Measurements from ENCODE around the gene EIF2B2.

EIF2B2 gene

GRCh38 chr14:75044322-75044721, 41.6 kb downstream of the EIF2B2 start:
- Histone ChIP-seq H3K4me1 (ENCODE audit: insufficient read depth, low read length, poor library complexity, severe bottlenecking) (peaks cover 15% of the 10 kb centered on the region), H3K36me3 (ENCODE audit: insufficient read depth, low read length) (no peaks in the 10 kb centered on the region), H2AFZ (ENCODE audit: low read length) (no peak overlapping the region), H3K9me2 (replicated peaks; ENCODE audit: low read depth, low read length) (no peaks in the 10 kb centered on the region), H3K4me3 (ENCODE audit: low read length, poor library complexity, severe bottlenecking) (no peak overlapping the region), H3K9ac (ENCODE audit: low read depth, low read length, poor library complexity, severe bottlenecking) (no peak overlapping the region), H3K79me2 (ENCODE audit: insufficient read depth, low read length) (no peaks in the 10 kb centered on the region), H3K9me3 (ENCODE audit: insufficient read depth, low read depth, low read length) (no peaks in the 10 kb centered on the region), H4K20me1 (ENCODE audit: insufficient read depth, low read length, poor library complexity, severe bottlenecking) (peaks cover under 1% of the 10 kb centered on the region), H3K4me2 (ENCODE audit: low read depth, low read length, poor library complexity, severe bottlenecking) (peak overlapping the region; percentile 45), H3K27me3 (ENCODE audit: insufficient read depth, low read length, poor library complexity, severe bottlenecking) (no peaks in the 10 kb centered on the region), H3F3A (ENCODE audit: low read depth) (0 out of 2 replicates have a peak, but pooled peaks cover 4% of the 10 kb centered on the region)
- TF ChIP-seq CTCF (conservative IDR thresholded peaks at IDR 0.05; ENCODE audit: low read length) (no peak), EZH2phosphoT487 (IDR thresholded peaks at IDR 0.05; ENCODE audit: borderline replicate concordance) (no peak)

- H3F3A ChIP-seq (ENCODE audit: low read depth): 0 out of 2 replicates have a peak, but pooled peaks cover 4% of the 10 kb centered on the region
- H3K27me3 ChIP-seq (ENCODE audit: insufficient read depth, low read length, poor library complexity, severe bottlenecking): no peaks in the 10 kb centered on the region
- no peak overlapping the region for H3K9ac ChIP-seq (ENCODE audit: low read depth, low read length, poor library complexity, severe bottlenecking)
- H3K4me3 ChIP-seq (ENCODE audit: low read length, poor library complexity, severe bottlenecking): no peak overlapping the region
- H4K20me1 ChIP-seq (ENCODE audit: insufficient read depth, low read length, poor library complexity, severe bottlenecking): peaks cover 5% of the 10 kb centered on the region
- peaks cover 15% of the 10 kb centered on the region for H3K4me1 ChIP-seq (ENCODE audit: insufficient read depth, low read length, poor library complexity, severe bottlenecking)
- H3K36me3 ChIP-seq (ENCODE audit: insufficient read depth, low read length): no peaks in the 10 kb centered on the region
- H3K9me2 ChIP-seq (replicated peaks; ENCODE audit: low read depth, low read length): no peaks in the 10 kb centered on the region
- no peak overlapping the region for H2AFZ ChIP-seq (ENCODE audit: low read length)
- peak overlapping the region; percentile 45 for H3K4me2 ChIP-seq (ENCODE audit: low read depth, low read length, poor library complexity, severe bottlenecking)
- TF ChIP-seq CTCF (conservative IDR thresholded peaks at IDR 0.05; ENCODE audit: low read length) (no peak), EZH2phosphoT487 (IDR thresholded peaks at IDR 0.05; ENCODE audit: borderline replicate concordance) (no peak)
- 0 out of 2 replicates have a peak, but pooled peaks cover 2% of the 10 kb centered on the region for H3K79me2 ChIP-seq (ENCODE audit: insufficient read depth, low read length)
- no peaks in the 10 kb centered on the region for H3K9me3 ChIP-seq (ENCODE audit: insufficient read depth, low read depth, low read length)
Measured at GRCh38 chr14:75044752-75045151, 42.0 kb downstream of the EIF2B2 start.

GRCh38 chr14:75046275-75046674, 43.6 kb downstream of the EIF2B2 start:
- Histone ChIP-seq H3K36me3 (ENCODE audit: insufficient read depth, low read length) (no peaks in the 10 kb centered on the region), H2AFZ (ENCODE audit: low read length) (no peak overlapping the region), H3K9ac (ENCODE audit: low read depth, low read length, poor library complexity, severe bottlenecking) (no peak overlapping the region), H4K20me1 (ENCODE audit: insufficient read depth, low read length, poor library complexity, severe bottlenecking) (peaks cover 5% of the 10 kb centered on the region), H3K4me2 (ENCODE audit: low read depth, low read length, poor library complexity, severe bottlenecking) (peak overlapping the region; percentile 2), H3F3A (ENCODE audit: low read depth) (0 out of 2 replicates have a peak, but pooled peaks cover 4% of the 10 kb centered on the region), H3K9me2 (replicated peaks; ENCODE audit: low read depth, low read length) (no peaks in the 10 kb centered on the region), H3K9me3 (ENCODE audit: insufficient read depth, low read depth, low read length) (no peaks in the 10 kb centered on the region), H3K27me3 (ENCODE audit: insufficient read depth, low read length, poor library complexity, severe bottlenecking) (no peaks in the 10 kb centered on the region), H3K79me2 (ENCODE audit: insufficient read depth, low read length) (peaks cover 17% of the 10 kb centered on the region), H3K4me3 (ENCODE audit: low read length, poor library complexity, severe bottlenecking) (no peak overlapping the region), H3K4me1 (ENCODE audit: insufficient read depth, low read length, poor library complexity, severe bottlenecking) (peaks cover 28% of the 10 kb centered on the region)
- no peak for TF ChIP-seq EZH2phosphoT487 (IDR thresholded peaks at IDR 0.05; ENCODE audit: borderline replicate concordance)
- TF ChIP-seq CTCF (conservative IDR thresholded peaks at IDR 0.05; ENCODE audit: low read length): no peak
